Endometrium (tissue), 2 donors: Measurements from ENCODE around the gene BTBD1.
A peak's percentile ranks its signal among the peaks of the same experiment; 100 is the strongest.

Source experiments
- FAIRE-seq: peaks from 2 replicates; lab custom pipeline; 2012; peaks lifted over from hg19 to GRCh38; lab: Jason Lieb, UNC
- donor health status: control.
- donor health status: control.

Gene BTBD1

DNA sequence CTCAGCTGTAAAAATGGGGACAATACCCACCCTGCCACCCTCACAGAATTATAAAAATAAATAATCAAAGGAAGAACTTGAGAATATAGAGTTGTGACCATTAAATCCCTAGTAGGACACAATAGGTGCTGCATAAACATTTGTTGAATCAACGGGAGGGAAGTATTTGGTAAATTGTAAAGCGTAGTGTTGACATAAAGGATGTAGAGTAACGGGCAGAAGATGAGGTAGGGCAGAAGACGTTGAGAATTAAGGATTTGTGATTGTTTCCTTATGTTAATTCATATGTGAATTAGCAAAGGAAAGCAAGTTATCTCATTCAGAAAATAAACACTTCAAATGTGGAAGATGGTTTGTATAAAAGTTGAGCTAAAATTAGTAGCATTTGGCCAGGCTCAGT is 73.9 kb downstream of the BTBD1 start:
- no peak for FAIRE-seq

DNA sequence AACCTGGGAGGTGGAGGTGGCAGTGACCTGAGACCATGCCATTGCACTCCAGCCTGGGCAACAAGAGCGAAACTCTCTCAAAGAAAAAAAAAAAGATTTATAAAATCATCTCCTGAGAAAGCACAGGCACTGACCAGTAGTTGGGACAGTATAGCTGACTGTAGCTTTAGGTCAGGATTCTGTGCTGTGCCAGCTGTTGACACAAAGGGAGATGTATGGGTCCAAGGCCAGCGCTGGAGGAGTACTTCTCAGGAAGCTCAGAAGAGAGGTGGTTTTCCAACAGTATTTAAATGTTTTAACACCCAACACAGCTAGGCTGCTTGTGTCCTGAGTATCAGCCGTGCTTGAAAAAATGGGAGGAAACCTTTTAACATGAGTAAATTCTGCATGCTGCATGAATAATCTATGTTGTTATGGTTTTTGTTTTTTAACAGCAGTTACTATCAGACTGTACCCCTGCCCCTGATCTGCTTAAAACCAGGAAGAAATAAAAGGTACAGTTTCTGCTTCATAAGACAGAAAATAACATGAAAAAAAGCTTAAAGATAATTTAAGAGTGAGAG is 74.5 kb downstream of the BTBD1 start:
- no peak for FAIRE-seq

DNA sequence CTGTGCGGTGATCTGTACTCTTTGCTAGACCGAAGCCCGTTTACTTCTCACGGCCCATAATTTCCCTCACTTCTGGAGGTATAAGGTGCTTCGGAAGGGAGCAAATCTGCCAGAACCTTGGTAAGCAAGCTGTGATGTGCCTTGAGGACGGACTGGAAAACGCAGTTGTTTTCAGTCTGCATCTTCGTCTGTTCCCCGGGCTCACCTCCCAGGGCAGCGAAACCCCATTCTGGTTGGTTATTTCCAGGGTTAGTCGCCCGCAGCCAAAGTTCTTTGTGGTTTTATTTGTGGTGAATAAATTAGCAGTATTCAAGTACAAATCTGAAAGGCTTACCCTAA is 80.6 kb downstream of the BTBD1 start:
- FAIRE-seq = no peak

DNA sequence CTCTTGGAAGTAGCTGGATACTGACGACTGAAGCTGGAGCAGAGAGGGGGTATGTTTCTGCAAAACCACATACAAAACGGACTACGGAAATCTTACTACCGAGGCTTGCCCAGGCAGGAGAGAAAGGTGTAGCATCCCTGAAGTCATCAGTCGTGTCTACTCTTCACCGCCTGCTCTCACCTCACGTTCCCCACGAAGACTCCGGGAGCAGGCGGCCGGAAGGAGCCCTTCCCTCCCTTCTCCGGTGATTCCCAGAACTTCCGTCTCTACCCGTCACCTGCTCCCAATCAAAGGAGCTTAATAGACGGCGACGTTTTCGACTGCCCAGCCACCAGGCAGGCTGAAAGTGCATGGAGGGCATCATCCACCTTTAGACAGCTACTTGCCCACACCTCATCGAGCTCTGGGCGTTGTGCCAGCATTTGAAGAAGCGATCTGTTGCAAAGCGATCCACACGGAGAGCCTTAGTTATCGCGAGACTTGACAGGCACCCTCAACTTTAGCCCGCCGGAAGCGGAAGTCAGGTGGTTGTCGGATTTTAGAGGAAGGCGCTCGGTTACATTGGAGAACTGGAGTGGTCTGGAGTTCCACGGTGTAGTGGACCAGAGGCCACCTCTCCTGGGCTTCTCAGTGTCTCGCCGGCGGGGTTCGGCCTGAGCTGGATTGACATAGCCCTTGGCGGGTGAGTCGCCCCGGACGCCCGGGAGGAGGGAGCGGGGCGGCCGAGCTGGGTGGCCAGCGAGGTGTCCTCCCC is 81.2 kb downstream of the BTBD1 start, which contains the start of gene RAMAC:
RAMAC (plus strand) TSS at position 523 of the 754 bp plus-strand sequence. CDS start 2,809 bp downstream, outside the sequence.
- peak; percentile 53 for FAIRE-seq

DNA sequence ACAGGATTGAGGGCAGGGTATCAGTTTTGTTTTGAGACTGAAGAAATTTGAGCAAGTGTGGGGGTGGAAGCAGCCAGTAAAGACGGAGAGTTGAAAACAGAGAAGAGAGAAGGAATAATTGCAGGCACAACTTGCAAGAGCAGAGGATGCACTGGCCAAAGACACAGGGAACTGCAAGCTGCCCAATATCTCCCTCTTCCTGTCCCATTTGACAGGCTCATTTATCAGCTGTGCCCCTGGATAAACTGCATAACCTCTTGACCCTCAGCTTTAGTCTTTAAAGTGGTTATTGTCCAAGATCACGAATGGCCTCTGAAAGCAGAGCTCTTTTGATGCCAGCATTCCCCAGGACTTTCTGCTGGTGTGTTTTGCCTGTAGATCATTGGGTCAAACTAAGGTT is 86.1 kb downstream of the BTBD1 start:
- FAIRE-seq = no peak

DNA sequence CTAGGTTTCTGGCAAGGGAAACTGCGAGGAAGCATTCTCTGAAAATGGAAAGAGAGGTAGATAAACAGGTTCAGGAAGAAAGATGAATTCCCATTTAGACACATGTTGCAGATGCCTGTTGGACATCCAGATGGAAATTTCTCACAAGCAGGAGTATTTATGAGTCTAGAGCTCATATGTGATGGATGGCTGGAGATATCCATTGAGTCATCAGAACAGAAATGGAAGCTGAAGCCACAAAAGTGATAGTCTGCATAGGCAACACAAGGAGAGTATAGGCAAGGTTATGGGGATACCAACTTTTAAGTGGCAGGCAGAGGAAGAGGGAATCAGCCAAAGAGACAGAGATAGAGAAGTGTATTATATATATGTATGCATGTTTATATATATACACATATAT is 87.3 kb downstream of the BTBD1 start:
- no peak for FAIRE-seq

DNA sequence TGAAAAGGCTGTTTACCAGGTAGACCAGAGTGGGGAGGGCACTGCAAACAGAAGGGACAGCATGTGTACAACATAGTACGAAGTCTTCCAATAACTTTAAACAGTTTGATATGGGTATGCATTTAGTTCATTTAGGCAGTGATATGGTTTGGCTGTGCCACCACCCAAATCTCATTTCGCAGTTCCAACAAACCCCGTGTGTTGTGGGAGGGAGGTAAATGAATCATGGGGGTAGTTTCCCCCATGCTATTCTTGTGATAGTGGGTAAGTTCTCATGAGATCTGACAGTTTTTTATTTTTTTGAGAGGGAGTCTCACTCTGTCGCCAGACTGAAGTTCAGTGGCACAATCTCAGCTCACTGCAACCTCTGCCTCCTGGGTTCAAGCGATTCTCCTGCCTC is 88.6 kb downstream of the BTBD1 start:
- no peak for FAIRE-seq

DNA sequence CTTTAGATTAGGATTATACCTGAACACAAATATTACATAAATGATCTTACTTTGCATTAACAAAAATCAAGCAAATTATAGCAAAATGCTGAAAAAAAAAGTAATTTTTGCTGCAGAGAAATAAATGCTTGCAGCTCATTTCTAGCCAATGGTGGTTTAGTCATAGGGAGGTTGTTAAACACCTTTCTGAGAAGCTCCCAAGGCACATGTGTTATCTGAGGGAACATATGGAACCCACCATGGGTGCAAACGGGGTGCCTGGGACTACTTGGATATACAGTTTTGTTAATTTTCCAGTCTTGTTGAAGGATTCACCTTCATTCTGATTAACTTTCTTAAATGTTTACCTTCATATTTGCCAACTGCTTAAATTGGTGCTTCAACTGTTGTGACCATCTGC is 90.0 kb downstream of the BTBD1 start:
- FAIRE-seq = no peak

DNA sequence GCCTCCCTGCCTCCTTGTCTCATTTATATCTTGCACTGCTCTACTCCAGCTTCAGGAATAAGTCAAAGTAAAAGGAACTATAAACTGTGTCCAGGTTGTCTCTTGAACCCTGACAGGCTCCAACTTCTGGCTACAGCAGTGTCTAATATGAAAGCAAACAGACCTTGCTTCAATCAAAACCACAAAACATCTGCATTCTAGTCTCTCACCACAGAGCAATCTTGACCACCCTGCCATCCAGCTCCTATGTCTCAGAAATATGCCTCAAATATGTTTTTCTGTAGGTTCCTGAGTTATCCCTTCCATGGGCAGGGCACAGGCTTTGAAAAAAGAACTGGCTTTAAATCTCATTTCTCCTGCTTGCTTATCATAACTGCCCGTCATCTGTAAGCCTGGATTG is 94.1 kb downstream of the BTBD1 start:
- FAIRE-seq = no peak

DNA sequence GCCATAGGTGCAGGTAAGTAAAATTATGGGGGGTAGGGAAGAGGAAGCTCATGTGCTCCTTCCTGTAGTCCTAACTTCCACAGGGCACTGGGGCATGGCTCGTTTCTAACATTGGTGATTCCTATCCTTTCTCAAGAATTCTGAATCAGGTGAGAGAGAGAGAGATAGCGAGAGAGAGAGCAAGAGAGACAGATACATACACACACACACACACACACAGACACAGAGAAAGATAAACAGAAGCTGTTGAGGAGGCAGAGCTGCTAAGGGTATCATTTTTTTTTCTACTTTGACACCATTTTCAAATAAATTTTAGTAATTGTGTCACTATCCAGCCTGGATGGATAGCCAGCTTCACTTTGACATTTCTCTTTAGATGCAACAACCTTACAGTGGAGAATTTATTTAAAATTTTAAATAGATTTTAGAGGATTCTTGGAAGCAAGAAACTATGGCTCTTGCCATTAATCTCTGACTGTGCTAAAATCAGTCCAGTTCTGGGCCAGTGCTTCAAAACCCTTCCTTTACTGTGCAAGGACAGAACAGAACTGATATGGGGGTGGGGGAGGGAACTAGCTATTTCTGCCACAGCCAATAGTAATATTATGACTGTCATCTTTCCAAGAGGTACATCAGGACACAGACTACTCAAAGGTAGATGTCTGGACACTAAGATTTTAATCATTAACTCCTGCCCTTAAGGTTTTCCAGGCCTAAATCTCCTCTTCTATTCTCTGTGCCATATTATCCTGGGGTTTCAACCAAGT is 95.7 kb downstream of the BTBD1 start:
- FAIRE-seq = no peak

DNA sequence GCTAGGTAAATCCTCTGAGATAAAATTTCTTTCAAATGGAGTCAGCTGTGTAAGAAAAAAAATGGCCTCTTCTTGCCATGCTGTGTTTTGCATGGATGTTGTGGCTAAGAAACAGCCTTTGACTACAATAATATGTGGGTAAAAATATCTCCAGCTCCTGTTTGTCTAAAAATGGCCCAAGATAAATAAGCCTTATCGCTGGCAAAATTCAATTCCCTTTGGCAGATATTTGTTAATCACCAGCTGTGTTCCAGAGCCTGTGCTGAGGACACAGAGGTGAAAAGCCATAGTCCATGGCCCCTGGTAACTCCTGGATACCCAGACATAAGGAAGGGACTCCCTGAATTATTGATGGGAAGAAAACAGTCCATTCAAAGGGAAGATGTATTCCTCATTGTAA is 96.4 kb downstream of the BTBD1 start:
- FAIRE-seq = no peak

DNA sequence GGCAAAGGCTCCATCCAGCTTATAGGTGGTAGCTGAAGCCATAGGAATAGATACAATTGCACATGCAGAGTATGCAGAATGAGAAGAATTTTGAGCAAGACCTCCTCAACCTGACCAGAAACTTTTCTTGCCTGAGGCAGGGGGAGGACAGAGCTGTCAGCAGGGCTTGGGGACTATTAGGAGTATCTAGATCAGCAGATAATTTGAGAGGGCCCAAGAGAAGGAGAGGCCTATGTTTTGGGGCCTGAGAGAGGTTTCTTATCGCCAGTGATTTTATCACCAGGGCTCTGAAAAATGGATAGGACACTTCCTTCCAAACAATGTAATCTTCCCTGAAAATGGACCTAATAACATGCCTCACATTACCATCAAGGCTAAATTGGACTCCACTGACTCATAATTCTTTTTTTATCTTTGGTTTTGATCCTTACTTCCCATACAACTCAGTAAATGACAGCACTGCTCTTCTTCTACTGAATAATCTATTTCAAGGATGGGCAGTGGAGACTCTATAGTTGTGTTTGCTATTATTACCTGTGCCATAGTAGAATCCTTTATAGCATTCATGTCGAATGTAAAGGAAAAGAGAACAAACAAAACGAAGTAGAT is 96.9 kb downstream of the BTBD1 start:
- no peak for FAIRE-seq

DNA sequence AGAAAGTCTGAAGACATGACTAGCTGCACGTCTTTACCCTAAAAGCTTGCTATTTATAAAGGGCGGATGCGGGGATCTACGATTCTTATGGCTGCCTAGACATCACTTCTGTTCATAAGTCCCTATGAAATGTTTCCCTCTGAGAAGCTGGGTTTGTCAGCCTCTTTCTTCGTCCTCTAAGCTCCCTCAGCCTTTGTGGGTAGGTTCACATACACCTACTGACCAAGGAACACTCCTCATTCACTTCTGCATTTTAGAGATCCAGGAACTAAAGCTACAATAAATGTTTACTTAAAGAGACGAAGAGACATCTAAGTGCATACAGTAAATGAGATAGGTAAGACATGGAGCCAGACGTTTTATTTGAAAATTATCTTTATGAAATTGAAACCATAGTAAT is 97.7 kb downstream of the BTBD1 start:
- no peak for FAIRE-seq

DNA sequence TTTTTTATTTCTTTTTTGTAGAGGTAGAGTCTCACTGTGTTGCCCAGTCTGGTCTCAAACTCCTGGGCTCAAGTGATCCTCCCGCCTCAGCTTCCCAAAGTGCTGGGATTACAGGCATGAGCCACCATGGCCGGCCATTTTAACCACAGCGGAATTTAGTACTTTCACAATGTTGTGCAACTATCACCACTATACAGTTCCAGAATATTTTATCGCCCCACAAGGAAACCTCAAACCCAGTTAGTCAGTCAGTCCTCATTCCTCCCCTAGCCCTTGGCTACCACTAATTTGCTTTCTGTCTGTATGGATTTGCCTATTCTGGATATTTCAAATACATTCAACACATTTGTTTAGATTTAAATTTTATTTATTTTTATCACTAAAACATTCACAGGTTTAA is 99.0 kb downstream of the BTBD1 start:
- no peak for FAIRE-seq

DNA sequence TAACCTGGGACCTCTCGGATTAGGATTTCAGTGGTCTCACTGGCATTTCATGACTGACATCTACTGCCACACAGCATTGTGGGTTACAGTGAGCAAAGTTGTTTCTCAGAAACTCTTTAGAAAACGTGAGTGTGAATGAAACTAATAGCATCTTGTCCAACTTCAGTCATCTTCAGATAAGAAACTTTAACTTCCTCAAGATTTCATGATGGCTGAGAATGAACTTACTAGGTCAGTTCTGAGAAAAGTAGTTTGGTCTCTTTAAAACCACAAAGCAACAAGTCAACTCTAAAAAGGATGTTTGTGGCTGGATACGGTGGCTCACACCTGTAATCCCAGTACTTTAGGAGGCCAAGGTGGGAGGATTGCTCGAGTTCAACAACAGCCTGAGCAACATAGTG is 100.4 kb downstream of the BTBD1 start:
- FAIRE-seq = no peak
